Left lobe of liver (tissue), 2 donors: ENCODE results near the gene SLC25A34. TPM values are rescaled to one million over a fixed set of nuclear protein-coding genes. Genes with fewer than 3 reads are reported as not detected.
A peak's percentile ranks its signal among the peaks of the same experiment; 100 is the strongest.

Experiments
- ATAC-seq: fragments of 200-7000 bp; cut with Tn5 transposase; one replicate; pipeline ENCODE4 v1.9.1; 2020; ENCODE audit warnings: mild to moderate bottlenecking, moderate library complexity
- DNase-seq: peaks from one replicate; pipeline ENCODE4 v3.0.0-alpha.2; 2020; ENCODE audit warnings: low spot score
- total RNA-seq: library from RNA; stranded (reverse); gene quantifications from one replicate; pipeline ENCODE4 v1.2.1, GENCODE V29; 2021
- donor health status: DM: no; HTN: no; CAD: no; lungs with moderate emphysema.
- donor health status: DM: no; HTN: yes; CAD: no.

The SLC25A34 gene
- total RNA-seq, 1 donor from 2014 or later, result 12.3 TPM

- no peak for ATAC-seq
- no peak for DNase-seq
Measured at GRCh38 chr1:15712168-15712567, 23.9 kb upstream of the SLC25A34 start.

GRCh38 chr1:15714406-15715136, 21.5 kb upstream of the SLC25A34 start:
- DNase-seq (no peak), ATAC-seq (no peak)

- DNase-seq (no peak), ATAC-seq (peak; percentile 27)
Measured at GRCh38 chr1:15717418-15718125, 18.5 kb upstream of the SLC25A34 start.

- peak; percentile 74 for ATAC-seq
Measured at GRCh38 chr1:15718199-15718601, 17.9 kb upstream of the SLC25A34 start.

GRCh38 chr1:15719381-15720120, 16.5 kb upstream of the SLC25A34 start:
- no peak for DNase-seq
- ATAC-seq, result no peak

More at GRCh38 chr1:15718199-15718601, 17.9 kb upstream of the SLC25A34 start:
- DNase-seq, result peak; percentile 76

GRCh38 chr1:15720861-15721260, 15.2 kb upstream of the SLC25A34 start:
- DNase-seq, result no peak
- no peak for ATAC-seq

DNA sequence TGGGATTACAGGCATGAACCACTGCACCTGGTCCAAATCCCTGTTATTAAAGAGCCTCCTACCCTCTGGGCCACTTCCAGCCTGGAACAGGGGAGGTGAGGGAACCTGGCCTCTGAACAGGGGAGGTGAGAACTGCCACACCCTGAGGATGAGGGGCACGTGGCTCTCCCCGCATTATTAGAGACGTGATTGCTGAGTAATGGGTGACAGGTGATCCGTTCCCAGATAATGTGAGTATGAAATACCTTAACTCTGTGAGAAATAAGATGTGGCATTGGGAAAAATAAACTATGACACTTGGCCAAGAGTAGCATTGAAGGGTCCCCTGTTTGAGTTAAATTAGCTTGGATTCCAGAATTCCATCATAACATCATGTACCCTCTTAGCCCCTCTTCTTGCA, 13.6 kb upstream of the SLC25A34 start:
- ATAC-seq (no peak), DNase-seq (no peak)

DNA sequence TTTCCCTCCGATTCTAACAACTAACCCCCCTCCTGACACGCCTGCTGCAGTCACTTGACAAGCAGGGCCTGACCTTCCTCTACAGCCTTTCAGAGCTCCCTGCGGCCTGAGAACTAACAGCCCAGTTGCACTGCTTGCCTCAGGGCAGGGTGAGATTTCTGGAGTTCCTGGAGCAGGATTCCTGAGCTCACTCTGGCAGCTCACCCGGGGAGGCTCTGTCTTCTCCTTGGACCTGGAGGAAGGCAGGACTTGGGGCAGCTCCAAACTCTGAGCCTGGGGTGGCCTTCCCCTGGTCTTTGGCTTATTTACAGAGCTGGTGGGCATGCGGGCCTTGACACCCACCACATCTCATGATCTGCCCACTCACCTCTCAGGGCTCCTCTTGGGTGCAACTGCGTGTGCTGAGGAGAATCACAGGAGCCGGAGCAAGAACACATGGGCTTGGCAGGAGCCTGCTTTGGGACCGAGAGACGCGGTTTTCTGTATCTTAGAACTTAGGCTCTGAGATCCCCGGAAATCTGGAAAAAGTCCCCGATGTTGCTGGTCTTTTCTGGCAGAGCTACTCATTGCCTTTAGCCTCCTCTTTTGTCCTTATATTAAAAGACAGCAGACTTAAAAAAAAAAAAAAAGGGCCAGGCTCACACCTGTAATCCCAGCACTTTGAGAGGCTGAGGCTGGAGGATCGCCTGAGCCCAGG, 13.1 kb upstream of the SLC25A34 start:
- ATAC-seq, result no peak
- DNase-seq, result no peak

DNA sequence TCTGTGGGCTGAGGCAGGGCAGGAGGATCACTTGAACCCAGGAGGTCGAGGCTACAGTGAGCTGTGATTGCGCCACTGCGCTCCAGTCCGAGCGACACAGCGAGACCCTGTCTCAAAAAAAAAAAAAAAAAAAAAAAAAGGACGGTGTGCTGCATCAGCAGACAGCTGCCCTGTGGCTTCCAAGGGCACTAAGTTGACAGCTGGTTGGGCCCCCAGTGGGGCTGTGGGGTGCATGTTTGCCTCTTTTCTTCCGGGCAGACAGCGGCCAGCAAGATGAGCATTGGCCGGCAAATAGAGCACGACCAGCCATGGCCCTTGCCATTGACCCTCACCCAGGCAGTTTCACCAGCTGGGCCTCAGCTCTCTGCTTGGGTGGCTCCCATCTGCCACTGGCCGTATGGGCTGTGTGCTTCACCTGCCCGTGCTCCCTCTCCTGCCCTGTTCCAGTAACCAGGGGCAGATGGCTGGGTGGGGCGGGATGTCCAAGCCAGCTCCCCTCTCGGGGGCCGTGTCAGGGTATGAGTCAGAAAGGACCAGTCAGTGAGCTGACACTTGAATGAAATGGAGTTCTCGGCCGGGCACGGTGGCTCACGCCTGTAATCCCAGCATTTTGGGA, 12.3 kb upstream of the SLC25A34 start:
- DNase-seq, result no peak

GRCh38 chr1:15724949-15725880, 10.8 kb upstream of the SLC25A34 start:
- DNase-seq, result no peak
- no peak for ATAC-seq

More for the DNA sequence above, 12.3 kb upstream of the SLC25A34 start:
- ATAC-seq, result no peak

GRCh38 chr1:15726508-15726907, 9.6 kb upstream of the SLC25A34 start:
- ATAC-seq (no peak), DNase-seq (no peak)

GRCh38 chr1:15727021-15727420, 9.0 kb upstream of the SLC25A34 start:
- no peak for ATAC-seq
- no peak for DNase-seq

GRCh38 chr1:15727424-15727823, 8.6 kb upstream of the SLC25A34 start:
- ATAC-seq, result no peak

GRCh38 chr1:15727866-15728534, 8.1 kb upstream of the SLC25A34 start:
- no peak for DNase-seq
- no peak for ATAC-seq

More at GRCh38 chr1:15727424-15727823, 8.6 kb upstream of the SLC25A34 start:
- no peak for DNase-seq

GRCh38 chr1:15728937-15729657, 7.0 kb upstream of the SLC25A34 start:
- ATAC-seq, result no peak
- no peak for DNase-seq

GRCh38 chr1:15730423-15730822, 5.6 kb upstream of the SLC25A34 start:
- ATAC-seq (no peak), DNase-seq (no peak)

DNA sequence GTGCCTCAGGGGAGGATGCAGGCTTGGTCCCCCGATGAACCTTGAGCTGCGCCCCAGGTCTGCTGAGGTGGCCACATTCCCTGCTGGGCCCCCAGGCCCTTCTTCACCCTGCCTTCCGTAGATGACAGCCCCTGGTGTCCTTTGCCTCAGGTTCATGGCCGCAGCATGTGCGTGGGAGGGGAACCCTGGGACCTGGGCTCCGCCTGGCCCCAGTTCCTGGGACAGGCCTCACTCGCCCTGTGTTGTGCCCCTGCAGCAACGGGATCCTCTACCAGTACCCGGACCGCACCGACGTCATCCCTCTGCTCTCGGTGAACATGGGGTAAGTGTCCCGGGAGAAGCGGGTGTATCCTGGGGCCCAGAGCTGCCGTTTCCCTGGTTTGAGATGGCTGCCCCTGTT, 5.1 kb upstream of the SLC25A34 start:
- DNase-seq, result no peak
- no peak for ATAC-seq
